Ectodermal cell (in vitro differentiated cells): ENCODE data around the gene MRPL47.

Experiments used
- H3K27ac ChIP-seq: 2 replicates; pipeline ENCODE4 v1.7.0; 2013; ENCODE audit warnings: mild to moderate bottlenecking, low read depth, low read length; ENCODE audit not compliant: insufficient read depth, poor library complexity, severe bottlenecking
- H3K27me3 ChIP-seq: 2 replicates; pipeline ENCODE4 v1.7.0; 2013; ENCODE audit warnings: mild to moderate bottlenecking, low read length; ENCODE audit not compliant: insufficient read depth, control insufficient read depth, poor library complexity, severe bottlenecking
- H3K36me3 ChIP-seq: one replicate; pipeline ENCODE4 v1.7.0; 2013; ENCODE audit warnings: low read length; ENCODE audit not compliant: control insufficient read depth, insufficient read depth
- H3K4me1 ChIP-seq: one replicate; pipeline ENCODE4 v1.7.0; 2013; ENCODE audit warnings: low read length; ENCODE audit not compliant: control insufficient read depth, insufficient read depth
- H3K4me3 ChIP-seq: 2 replicates; pipeline ENCODE4 v1.7.0; 2013; ENCODE audit warnings: low read depth, low read length, control low read depth; ENCODE audit not compliant: insufficient read depth
- H3K9me3 ChIP-seq: 2 replicates; pipeline ENCODE4 v1.7.0; 2013; ENCODE audit warnings: mild to moderate bottlenecking, low read length, moderate library complexity; ENCODE audit not compliant: control insufficient read depth
- WGBS, 2 experiments: methylation state at CpG; one replicate each; pipeline ENCODE4 v1.1.7; 2013; ENCODE audit warnings: missing lambda C conversion rate in 2 of 2; 5-methylcytosine and 5-hydroxymethylcytosine counted together

The MRPL47 gene

DNA sequence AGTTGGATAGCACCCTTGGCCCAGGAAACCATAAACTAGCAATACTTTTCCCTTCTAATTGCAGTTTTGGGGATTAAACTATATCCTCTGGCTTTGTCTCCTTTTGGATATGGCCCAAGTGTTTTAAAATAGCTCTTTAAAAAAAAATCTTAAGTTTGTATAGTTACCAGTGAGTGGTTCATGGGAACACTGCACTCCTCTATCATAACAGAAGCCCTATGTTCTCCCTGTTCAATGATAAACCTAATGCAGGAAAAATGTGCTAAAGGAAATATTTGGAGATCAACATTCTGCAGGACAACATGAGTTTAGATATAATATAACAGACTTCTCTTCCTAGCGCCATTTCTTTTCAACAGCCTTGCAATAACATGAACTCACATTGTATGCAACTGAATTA is 13.1 kb downstream of the MRPL47 start:
- Histone ChIP-seq H3K27ac (no peak overlapping the region), H3K4me3 (no peak overlapping the region), H3K27me3 (no peaks in the 10 kb centered on the region), H3K36me3 (peaks cover 56% of the 10 kb centered on the region), H3K4me1 (no peaks in the 10 kb centered on the region), H3K9me3 (no peaks in the 10 kb centered on the region)
- 100% methylated on average over 1 of the region's 1 CpG; no CpG with 5 or more reads in 1 of the 2 experiments for WGBS, 2 experiments

DNA sequence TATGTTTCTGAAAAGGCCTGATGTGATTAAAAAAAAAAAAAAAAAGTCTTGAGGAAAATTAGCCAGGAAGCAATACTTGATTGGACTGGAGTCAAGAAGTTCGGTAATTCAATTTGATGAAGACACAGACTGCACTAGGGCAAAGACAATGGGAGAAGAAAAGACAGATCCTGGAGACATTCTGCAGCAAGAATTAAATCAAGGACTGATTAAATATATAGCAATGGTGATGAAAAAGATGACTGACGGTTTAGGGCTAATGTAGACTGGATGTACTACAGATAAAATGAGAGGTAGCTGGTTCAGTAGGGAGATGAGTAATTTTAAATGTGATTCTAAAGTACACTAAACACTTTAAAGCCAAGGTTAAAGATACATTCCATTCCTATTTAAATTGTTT is 13.8 kb downstream of the MRPL47 start:
- H3K36me3 ChIP-seq, result peaks cover 59% of the 10 kb centered on the region
- no peaks in the 10 kb centered on the region for H3K9me3 ChIP-seq
- H3K4me1 ChIP-seq, result no peaks in the 10 kb centered on the region
- 93 to 98% methylated on average over 2 of the region's 2 CpGs for WGBS, 2 experiments
- H3K27me3 ChIP-seq, result no peaks in the 10 kb centered on the region
- no peak overlapping the region for H3K4me3 ChIP-seq
- no peak overlapping the region for H3K27ac ChIP-seq

DNA sequence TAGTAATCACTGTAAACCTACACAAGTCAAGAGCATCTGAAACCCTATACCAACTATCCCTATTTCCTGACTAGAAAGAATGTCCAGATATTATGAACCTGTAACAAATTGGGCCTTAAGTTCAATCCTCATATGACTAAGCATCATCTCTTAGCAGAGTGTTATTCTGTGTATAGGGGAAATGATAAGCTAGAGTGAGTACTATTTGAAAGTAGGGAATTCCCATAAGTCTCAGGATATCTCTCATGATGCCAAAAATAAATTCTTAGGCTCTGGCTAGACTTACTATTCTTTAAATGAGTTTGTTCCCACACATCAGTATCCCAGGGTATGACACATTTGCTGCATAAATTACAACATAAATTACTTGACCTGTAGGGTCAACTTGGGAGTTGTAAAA is 15.3 kb downstream of the MRPL47 start:
- H3K27ac ChIP-seq, result no peak overlapping the region
- H3K4me1 ChIP-seq, result no peaks in the 10 kb centered on the region
- no peak overlapping the region for H3K4me3 ChIP-seq
- no peaks in the 10 kb centered on the region for H3K9me3 ChIP-seq
- no peaks in the 10 kb centered on the region for H3K27me3 ChIP-seq
- peaks cover 52% of the 10 kb centered on the region for H3K36me3 ChIP-seq

DNA sequence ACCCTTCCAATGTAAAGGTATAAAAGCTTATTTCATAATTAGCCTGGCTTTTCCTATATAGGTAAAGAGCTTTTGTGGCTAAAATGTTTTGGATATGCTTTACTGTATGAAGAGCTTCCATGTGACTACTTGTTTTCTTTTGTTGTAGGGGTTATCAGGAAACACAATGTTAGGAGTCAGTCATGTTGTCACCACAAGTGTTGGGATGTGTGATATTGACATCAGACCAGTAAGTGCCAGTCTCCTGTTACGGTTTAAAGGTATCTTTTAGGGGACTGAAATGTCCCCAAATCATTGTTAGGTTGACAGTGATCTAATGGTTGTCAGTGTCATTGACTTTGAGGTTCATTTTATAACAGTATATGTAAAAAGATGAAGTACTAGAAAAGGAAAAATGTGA is 23.4 kb downstream of the MRPL47 start:
- Histone ChIP-seq H3K27me3 (no peaks in the 10 kb centered on the region), H3K27ac (no peak overlapping the region), H3K36me3 (peaks cover 42% of the 10 kb centered on the region), H3K9me3 (no peaks in the 10 kb centered on the region), H3K4me1 (no peaks in the 10 kb centered on the region), H3K4me3 (no peak overlapping the region)
- 97 to 98% methylated on average over 1 of the region's 1 CpG for WGBS, 2 experiments

DNA sequence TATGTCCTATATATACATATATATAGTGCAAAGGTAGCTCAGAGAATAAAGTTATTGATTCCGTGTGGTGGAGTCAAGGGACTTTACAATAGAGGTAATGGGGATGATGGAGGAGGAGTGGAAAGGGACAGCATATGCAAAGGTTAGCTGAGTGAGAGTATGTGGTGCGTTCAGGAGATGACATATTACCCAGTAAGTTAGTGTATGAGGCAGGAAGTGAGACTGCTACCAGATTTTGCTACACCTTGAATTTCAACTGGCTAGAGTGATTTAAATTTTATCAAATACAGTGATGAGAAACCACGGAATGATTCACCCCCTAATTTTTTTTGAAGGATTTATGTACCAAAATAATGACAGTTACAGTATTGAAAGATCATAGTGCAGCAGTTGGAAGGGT is 38.9 kb downstream of the MRPL47 start:
- WGBS, 2 experiments, result 91 to 92% methylated on average over 3 of the region's 3 CpGs
- Histone ChIP-seq H3K9me3 (no peaks in the 10 kb centered on the region), H3K27me3 (no peaks in the 10 kb centered on the region), H3K27ac (no peak overlapping the region), H3K4me1 (peaks cover 6% of the 10 kb centered on the region), H3K4me3 (no peak overlapping the region), H3K36me3 (no peaks in the 10 kb centered on the region)

DNA sequence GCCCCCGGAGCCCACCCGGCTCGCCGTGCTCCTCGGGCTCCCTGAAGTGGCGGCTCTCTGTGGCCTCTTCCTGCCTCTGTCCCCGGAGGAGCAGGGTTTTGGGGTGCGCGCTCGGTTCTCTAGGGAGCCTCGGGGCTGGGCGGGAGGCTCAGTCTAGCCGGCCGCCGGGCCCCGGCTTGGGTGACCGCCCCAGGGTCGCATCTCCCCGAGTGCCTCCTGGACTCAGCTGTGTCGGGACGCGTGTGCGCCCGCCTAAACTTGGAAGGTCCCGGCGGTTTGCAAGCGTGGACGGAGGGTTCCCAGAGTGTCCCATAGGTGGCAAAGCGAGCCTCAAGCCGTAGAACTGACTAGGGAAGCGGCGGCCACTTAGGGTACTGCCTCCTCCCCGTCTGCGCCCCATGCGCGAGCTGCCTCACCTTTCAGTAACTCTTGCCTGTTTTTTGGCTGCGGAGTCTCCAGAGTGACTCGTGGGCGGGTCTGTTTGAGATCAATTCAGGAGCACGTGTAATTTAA is 41.1 kb downstream of the MRPL47 start:
- WGBS, 2 experiments, result 0% methylated on average over 40 of the region's 40 CpGs
- no peaks in the 10 kb centered on the region for H3K9me3 ChIP-seq
- H3K27ac ChIP-seq, result peak overlapping the region; percentile 93
- H3K4me1 ChIP-seq, result peaks cover 6% of the 10 kb centered on the region
- no peaks in the 10 kb centered on the region for H3K36me3 ChIP-seq
- H3K27me3 ChIP-seq, result no peaks in the 10 kb centered on the region
- H3K4me3 ChIP-seq, result peak overlapping the region; percentile 80

DNA sequence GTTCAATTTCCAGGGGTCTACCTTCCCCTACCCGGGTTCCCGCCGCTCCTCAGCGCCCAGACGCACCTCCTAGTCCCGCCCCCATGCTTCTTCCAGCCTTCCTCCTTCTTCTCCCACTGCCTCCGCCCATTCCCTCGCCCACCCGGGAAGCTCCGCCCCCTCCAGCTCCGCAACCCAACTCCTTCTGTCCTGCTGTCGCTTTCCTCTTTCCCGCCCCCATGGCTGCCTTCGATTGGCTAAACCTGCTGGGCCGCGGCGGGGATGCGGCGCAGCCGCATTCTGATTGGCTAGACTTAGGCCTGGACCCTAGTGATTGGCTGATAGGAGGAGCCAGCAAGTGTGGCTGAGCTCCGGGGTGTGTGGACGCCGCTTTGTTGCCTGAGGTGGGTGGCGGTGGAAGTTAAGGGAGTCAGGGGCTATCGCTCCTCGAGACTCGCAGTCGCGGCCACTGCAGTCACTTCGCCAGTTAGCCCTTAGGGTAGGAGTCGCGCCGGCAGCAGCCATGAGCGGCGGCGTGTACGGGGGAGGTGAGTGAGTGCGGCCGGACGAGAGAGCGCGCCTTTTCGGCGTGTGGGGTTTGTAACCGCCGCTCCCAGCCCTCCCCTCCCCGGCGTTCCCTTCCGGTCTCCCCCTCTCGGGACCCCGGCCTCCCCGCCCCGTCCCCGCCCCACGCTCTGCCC is 41.7 kb downstream of the MRPL47 start, which contains the start of gene ACTL6A:
Gene ACTL6A (plus strand): TSS at position 336 of the 680 bp plus-strand sequence. CDS start 167 bp downstream, at position 503.
- Histone ChIP-seq H3K27me3 (no peaks in the 10 kb centered on the region), H3K9me3 (no peaks in the 10 kb centered on the region), H3K4me3 (peak within 1 kb of the TSS; percentile 80), H3K27ac (peak within 1 kb of the TSS; percentile 93), H3K36me3 (no peaks in the 10 kb centered on the region), H3K4me1 (peaks cover 6% of the 10 kb centered on the region)
- 0% methylated on average over 55 of the region's 55 CpGs for WGBS, 2 experiments

DNA sequence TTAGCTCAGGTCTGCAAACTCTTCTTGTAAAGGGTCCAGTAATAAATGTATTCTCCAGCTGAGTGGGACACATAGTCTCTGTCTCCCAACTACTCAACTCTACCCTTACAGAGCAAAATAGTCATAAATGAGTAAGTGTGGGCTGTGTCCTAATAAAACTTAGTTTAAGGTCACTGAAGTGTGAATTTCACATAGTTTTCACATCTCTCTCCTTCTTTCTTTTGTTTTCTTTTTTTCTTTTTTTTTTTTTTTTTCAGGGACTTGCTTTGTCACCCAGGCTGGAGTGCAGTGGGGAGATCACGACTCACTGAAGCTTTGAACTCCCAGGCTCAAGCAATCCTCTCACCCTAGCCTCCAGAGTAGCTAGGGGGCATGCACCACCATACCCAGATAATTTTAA is 43.6 kb downstream of the MRPL47 start:
- Histone ChIP-seq H3K4me3 (no peak overlapping the region), H3K27me3 (no peaks in the 10 kb centered on the region), H3K4me1 (peaks cover 6% of the 10 kb centered on the region), H3K27ac (no peak overlapping the region), H3K36me3 (no peaks in the 10 kb centered on the region), H3K9me3 (no peaks in the 10 kb centered on the region)
- WGBS, 2 experiments, result 58 to 79% methylated on average over 1 of the region's 1 CpG

DNA sequence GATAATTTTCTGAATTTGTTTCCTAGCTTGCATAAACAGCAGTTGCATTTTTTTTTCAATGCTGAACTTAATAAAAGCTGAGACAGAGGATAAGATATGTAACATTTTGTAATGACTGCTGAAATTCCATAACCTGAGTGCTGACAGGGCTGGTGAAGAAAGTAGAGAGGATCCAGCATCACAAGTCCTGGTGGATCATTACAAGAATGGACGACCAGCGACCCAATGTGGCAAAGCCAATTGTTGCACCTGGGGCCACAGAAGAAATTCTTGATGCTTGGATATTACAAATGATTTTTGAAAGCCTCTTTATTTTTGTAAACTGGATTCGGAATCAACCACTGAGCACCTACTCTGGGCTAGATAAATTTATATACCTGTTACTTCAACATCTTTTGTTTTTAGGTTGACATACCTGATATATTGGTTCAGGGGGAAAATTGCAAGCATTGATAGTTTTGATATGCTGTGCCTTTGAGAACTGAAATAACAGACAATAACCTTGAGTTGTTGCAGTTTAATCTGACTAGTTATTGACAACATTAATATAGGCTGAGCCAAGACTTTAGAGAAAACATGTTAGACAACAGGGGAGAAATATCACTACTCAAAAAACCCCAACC is 45.6 kb downstream of the MRPL47 start:
- Histone ChIP-seq H3K27ac (no peak overlapping the region), H3K36me3 (no peaks in the 10 kb centered on the region), H3K27me3 (no peaks in the 10 kb centered on the region), H3K9me3 (no peaks in the 10 kb centered on the region), H3K4me1 (peaks cover under 1% of the 10 kb centered on the region), H3K4me3 (no peak overlapping the region)
- WGBS, 2 experiments, result 1 to 3% methylated on average over 3 of the region's 3 CpGs

DNA sequence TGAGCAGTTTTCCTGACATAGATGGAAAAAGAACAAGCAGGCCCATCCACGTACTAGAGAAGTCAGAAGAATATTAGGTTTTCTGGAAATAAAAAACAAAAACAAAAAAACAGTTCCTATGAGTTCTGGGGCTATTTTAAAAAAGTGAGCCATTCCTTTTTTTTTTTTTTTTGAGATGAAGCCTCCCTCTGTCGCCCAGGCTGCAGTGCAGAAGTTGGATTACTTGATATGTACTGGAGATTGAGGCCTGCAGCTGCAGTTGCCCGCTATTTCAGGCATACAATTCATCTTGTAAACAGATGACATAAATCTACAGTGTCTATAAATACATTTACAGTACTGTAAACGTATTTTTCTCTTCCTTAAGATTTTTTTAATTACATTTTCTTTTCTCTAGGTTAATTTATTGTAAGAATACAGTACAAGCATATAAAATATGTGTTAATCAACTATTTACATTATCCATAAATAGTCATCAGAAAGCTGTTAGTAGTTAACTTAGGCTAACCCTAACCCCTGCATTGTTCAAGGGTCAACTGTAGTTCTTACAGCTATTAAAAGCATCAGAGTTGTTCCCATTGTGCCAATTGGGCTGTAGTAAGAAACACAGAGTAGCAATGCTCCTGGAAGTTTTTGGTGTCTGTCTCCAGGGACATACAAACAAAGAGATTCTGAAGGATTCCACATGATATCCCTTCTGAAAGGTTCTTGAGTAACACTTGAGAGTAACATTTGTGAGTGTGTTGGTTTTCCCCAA is 52.9 kb downstream of the MRPL47 start:
- H3K9me3 ChIP-seq, result no peaks in the 10 kb centered on the region
- 86 to 100% methylated on average over 2 to 4 of the region's 4 CpGs for WGBS, 2 experiments
- no peaks in the 10 kb centered on the region for H3K27me3 ChIP-seq
- no peaks in the 10 kb centered on the region for H3K4me1 ChIP-seq
- H3K27ac ChIP-seq, result no peak overlapping the region
- H3K36me3 ChIP-seq, result no peaks in the 10 kb centered on the region
- H3K4me3 ChIP-seq, result no peak overlapping the region
